Measurements from ENCODE around the gene KRTAP9-6.

Gene KRTAP9-6

GRCh38 chr17:41308251-41308917 lies 43.2 kb downstream of the KRTAP9-6 start:
- H3K27ac ChIP-seq = no peak overlapping the region
- TF ChIP-seq CTCF (conservative IDR thresholded peaks at IDR 0.05) = no peak
- no peak for TF ChIP-seq ZFX (IDR thresholded peaks at IDR 0.05)

GRCh38 chr17:41308918-41309359 lies 43.8 kb downstream of the KRTAP9-6 start, which contains the start of gene KRTAP16-1:
KRTAP16-1 (minus strand) TSS chr17:41309309; CDS start chr17:41309253, 56 bp downstream.
- no peak for TF ChIP-seq ZFX (IDR thresholded peaks at IDR 0.05)
- TF ChIP-seq CTCF (conservative IDR thresholded peaks at IDR 0.05) = no peak
- no peak within 1 kb of the TSS for H3K27ac ChIP-seq

GRCh38 chr17:41311111-41311510 lies 45.9 kb downstream of the KRTAP9-6 start:
- TF ChIP-seq ZFX (IDR thresholded peaks at IDR 0.05) (no peak), CTCF (conservative IDR thresholded peaks at IDR 0.05) (no peak)
- H3K27ac ChIP-seq = no peak overlapping the region

- H3K27ac ChIP-seq = no peak within 1 kb of the TSS
- TF ChIP-seq CTCF (conservative IDR thresholded peaks at IDR 0.05) (no peak), ZFX (IDR thresholded peaks at IDR 0.05) (no peak)
Observed at GRCh38 chr17:41315204-41315794, 50.1 kb downstream of the KRTAP9-6 start, which contains the start of gene KRTAP17-1. KRTAP17-1 (minus strand) TSS chr17:41315710; CDS start chr17:41315650, 60 bp downstream.

All from C4-2B (cell line).